Activated T-helper 17 cell treated with anti-CD3 and anti-CD28 coated beads, Interleukin-2, amount 50 U/mL, for 72 hours (primary cell): ENCODE results near the gene VWA8. TPM values are rescaled to one million over a fixed set of nuclear protein-coding genes. Genes with fewer than 3 reads are reported as not detected.
"Not testable (repeated sequence)": the region's sequence is repeated elsewhere in the genome, so short reads cannot be mapped to it uniquely, and the experiment has no call there.

ENCODE experiments used
- ATAC-seq: fragments of 150-1000 bp; cut with Tn5 transposase; replicated peaks from 2 replicates; pipeline ENCODE4 v1.10.0; 2021; ENCODE audit warnings: mild to moderate bottlenecking, moderate library complexity
- H3K27ac Mint-ChIP-seq: one replicate; pipeline ENCODE4 v1.8.0; 2022; ENCODE audit warnings: mixed read lengths
- H3K27me3 Mint-ChIP-seq: one replicate; pipeline ENCODE4 v1.8.0; 2022; ENCODE audit warnings: mixed read lengths
- H3K36me3 Mint-ChIP-seq: one replicate; pipeline ENCODE4 v1.8.0; 2022; ENCODE audit warnings: low read depth, mild to moderate bottlenecking, mixed read lengths
- H3K4me1 Mint-ChIP-seq: one replicate; pipeline ENCODE4 v1.8.0; 2022; ENCODE audit warnings: mixed read lengths
- H3K4me3 Mint-ChIP-seq: one replicate; pipeline ENCODE4 v1.8.0; 2022; ENCODE audit warnings: mild to moderate bottlenecking, mixed read lengths
- H3K9me3 Mint-ChIP-seq: one replicate; pipeline ENCODE4 v1.8.0; 2022; ENCODE audit warnings: mixed read lengths
- total RNA-seq, 2 donors: library from RNA; stranded (reverse); gene quantifications; one replicate each; pipeline ENCODE4 v1.2.3, GENCODE V29; 2022

VWA8 gene
- total RNA-seq, 2 donors from 2014 or later = 7.4 to 11.2 TPM

GRCh38 chr13:41652735-41653361, 308.1 kb downstream of the VWA8 start:
- no peaks in the 10 kb centered on the region for H3K36me3 Mint-ChIP-seq
- no peak for ATAC-seq
- H3K27me3 Mint-ChIP-seq = no peaks in the 10 kb centered on the region
- H3K4me1 Mint-ChIP-seq = no peaks in the 10 kb centered on the region
- no peak overlapping the region for H3K27ac Mint-ChIP-seq
- no peaks in the 10 kb centered on the region for H3K9me3 Mint-ChIP-seq
- H3K4me3 Mint-ChIP-seq = no peak overlapping the region

DNA sequence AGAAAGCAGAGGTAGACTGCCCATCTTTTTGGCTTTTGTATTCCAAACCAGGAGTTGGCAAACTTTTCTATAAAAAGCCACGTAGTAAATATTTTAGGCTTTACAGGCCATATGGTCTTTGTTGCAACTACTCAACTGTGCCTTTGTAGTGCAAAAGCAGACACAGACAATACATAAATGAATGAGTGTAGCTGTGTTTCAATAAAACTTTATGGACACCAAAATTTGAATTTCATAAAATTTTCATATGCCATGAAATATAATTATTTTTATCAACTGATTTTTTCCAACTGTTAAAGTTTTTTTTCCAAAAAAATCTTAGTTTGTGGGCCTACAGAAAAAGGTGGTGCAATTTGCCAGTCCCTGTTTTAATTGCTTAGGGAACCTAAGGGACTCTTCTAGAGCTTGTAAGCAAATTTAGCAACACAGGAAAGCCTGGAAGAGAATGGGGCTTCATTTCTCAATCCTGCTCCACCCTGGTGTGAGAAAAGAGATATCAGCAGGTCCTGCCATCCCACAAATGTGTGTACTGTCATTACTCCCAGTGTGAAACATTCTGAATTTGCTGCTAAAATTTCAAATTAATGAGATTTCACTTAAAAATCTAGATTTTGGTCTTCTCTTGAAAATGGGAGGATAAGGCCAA, 309.4 kb downstream of the VWA8 start:
- Mint-ChIP-seq H3K4me1 (no peaks in the 10 kb centered on the region), H3K4me3 (no peak overlapping the region), H3K9me3 (no peaks in the 10 kb centered on the region), H3K27me3 (no peaks in the 10 kb centered on the region), H3K27ac (no peak overlapping the region), H3K36me3 (no peaks in the 10 kb centered on the region)
- ATAC-seq = no peak

GRCh38 chr13:41650706-41651105, 310.2 kb downstream of the VWA8 start:
- H3K36me3 Mint-ChIP-seq = no peaks in the 10 kb centered on the region
- H3K4me1 Mint-ChIP-seq = no peaks in the 10 kb centered on the region
- no peak overlapping the region for H3K4me3 Mint-ChIP-seq
- H3K27me3 Mint-ChIP-seq = no peaks in the 10 kb centered on the region
- no peak overlapping the region for H3K27ac Mint-ChIP-seq
- H3K9me3 Mint-ChIP-seq = no peaks in the 10 kb centered on the region
- no peak for ATAC-seq

DNA sequence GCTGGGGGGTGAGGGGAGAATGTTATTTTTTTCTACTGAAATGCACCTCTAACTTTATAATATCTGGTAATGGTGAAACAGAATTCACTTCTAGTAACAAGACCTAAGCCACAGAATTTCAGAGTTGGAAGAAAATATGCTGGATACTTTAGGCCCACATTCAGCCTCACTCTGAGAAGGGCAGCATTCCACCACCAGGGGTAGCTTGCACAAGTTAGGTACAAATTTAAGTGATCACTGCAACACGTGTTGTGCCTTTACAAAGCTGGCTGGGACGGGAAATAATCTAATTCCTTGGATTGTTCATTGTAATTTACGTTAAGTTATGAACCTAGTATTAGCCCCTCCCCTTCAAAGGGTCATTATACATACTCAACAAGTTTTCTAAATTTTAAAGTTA, 311.2 kb downstream of the VWA8 start:
- no peak for ATAC-seq
- H3K4me1 Mint-ChIP-seq = no peaks in the 10 kb centered on the region
- H3K4me3 Mint-ChIP-seq = no peak overlapping the region
- H3K36me3 Mint-ChIP-seq = no peaks in the 10 kb centered on the region
- no peaks in the 10 kb centered on the region for H3K27me3 Mint-ChIP-seq
- no peak overlapping the region for H3K27ac Mint-ChIP-seq
- H3K9me3 Mint-ChIP-seq = no peaks in the 10 kb centered on the region

DNA sequence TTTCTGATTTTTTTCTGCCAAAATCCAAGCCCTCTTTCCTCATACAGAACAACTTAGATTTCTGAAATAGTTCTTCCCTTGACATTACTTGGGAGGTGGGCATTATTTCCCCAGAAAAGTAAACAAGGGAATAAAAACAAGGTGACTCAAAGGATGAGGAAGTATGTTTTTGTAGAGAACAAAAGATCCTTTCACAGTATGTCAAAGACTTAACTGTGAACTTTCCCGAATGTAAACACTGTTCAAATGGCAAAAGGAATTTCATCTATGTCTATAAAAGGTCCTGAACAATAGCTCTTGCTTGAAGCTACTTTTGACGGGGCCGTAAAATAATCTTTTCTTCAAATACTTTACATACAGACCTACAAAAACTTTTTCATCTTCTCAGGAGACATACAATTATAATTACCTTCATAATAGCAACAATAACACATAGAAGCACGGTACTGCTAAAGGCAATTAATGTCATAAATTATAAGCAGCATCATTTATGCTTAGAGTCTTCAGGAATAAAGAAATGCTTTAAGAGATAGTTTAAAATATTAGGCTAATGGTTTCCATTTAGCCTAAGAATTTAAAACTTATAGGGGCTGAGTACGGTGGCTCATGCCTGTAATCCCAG, 312.5 kb downstream of the VWA8 start:
- Mint-ChIP-seq H3K9me3 (no peaks in the 10 kb centered on the region), H3K27ac (no peak overlapping the region), H3K4me1 (no peaks in the 10 kb centered on the region), H3K27me3 (no peaks in the 10 kb centered on the region), H3K4me3 (no peak overlapping the region), H3K36me3 (no peaks in the 10 kb centered on the region)
- ATAC-seq = no peak

DNA sequence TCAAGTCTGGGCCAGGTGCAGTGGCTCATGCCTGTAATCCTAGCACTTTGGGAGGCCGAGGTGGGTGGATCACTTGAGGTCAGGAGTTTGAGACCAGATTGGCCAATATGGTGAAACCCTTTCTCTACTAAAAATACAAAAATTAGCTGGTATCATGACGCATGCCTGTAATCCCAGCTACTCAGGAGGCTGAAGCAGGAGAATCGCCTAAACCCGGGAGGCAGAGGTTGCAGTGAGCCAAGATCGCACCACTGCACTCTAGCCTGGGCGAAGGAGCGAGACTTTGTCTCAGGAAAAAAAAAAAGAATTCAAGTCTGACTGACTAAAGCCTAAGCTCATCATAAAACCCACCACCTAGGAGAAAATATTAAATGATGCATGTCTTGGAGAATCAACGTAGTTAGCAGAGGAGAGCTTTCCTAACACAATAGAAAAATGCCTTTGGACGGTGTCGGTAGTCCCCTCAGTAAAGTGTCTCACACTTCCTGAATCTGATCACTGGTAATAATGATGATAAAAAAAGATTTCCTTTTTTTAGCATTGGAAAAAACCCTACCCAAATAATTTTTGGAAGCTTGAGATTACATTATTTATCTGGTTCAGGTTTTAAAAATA, 313.1 kb downstream of the VWA8 start:
- H3K36me3 Mint-ChIP-seq, H3K27ac Mint-ChIP-seq, ATAC-seq, H3K9me3 Mint-ChIP-seq, H3K27me3 Mint-ChIP-seq, H3K4me1 Mint-ChIP-seq, H3K4me3 Mint-ChIP-seq: not testable (repeated sequence)

GRCh38 chr13:41645331-41645730, 315.6 kb downstream of the VWA8 start:
- Mint-ChIP-seq H3K4me1 (no peaks in the 10 kb centered on the region), H3K36me3 (no peaks in the 10 kb centered on the region), H3K9me3 (no peaks in the 10 kb centered on the region), H3K4me3 (no peak overlapping the region), H3K27ac (no peak overlapping the region), H3K27me3 (no peaks in the 10 kb centered on the region)
- no peak for ATAC-seq

- Mint-ChIP-seq H3K4me3 (no peak overlapping the region), H3K27ac (no peak overlapping the region), H3K27me3 (no peaks in the 10 kb centered on the region), H3K4me1 (peaks cover 4% of the 10 kb centered on the region), H3K9me3 (no peaks in the 10 kb centered on the region), H3K36me3 (no peaks in the 10 kb centered on the region)
- no peak for ATAC-seq
These were observed 316.2 kb downstream of the VWA8 start for GRCh38 chr13:41644742-41645141.

DNA sequence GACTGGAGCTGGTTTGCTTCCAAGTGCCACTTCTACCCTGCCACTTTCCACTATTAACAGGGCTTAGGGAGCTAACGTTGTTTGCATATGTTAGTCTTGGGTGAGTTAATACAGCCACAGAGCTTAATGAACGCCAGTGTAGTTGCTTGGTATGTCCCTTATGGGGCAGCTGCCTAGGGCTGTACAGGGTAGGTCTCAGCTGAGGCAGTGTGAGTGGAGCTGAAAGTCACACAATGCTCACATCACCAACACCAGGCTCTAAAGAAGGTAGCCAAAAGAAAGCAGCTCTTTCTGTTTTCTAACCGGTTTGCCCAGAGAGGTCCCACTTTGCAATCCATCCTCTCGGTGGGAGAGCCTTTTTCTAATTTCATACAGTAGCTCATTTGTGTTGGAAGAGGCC, 317.4 kb downstream of the VWA8 start:
- H3K27ac Mint-ChIP-seq = no peak overlapping the region
- no peak for ATAC-seq
- peaks cover 8% of the 10 kb centered on the region for H3K36me3 Mint-ChIP-seq
- H3K9me3 Mint-ChIP-seq = no peaks in the 10 kb centered on the region
- H3K4me3 Mint-ChIP-seq = no peak overlapping the region
- no peaks in the 10 kb centered on the region for H3K27me3 Mint-ChIP-seq
- peaks cover 4% of the 10 kb centered on the region for H3K4me1 Mint-ChIP-seq

- Mint-ChIP-seq H3K9me3 (no peaks in the 10 kb centered on the region), H3K36me3 (peaks cover 14% of the 10 kb centered on the region), H3K4me1 (peaks cover 4% of the 10 kb centered on the region), H3K27ac (no peak overlapping the region), H3K4me3 (no peak overlapping the region), H3K27me3 (no peaks in the 10 kb centered on the region)
- ATAC-seq = no peak
These were observed 318.9 kb downstream of the VWA8 start for GRCh38 chr13:41641961-41642360.

DNA sequence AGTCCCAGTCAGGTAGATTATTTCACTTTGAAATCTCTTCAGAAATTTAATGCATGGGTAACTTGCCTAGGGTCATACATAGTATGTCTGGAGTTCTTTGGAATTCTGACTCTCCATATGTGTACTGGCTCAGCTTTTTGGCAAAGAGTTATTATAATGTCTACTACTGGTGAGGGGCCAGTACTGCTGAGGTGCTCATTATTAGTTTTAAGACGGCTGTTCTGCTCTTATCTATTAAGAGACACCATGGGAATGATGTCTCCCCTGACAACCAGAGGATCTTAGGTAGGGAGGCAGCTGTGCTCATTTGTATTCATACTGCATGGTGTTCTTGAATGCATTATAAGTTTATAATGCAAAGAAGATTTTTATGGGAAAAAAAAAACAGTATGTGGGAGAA, 319.5 kb downstream of the VWA8 start:
- no peak overlapping the region for H3K27ac Mint-ChIP-seq
- ATAC-seq = no peak

DNA sequence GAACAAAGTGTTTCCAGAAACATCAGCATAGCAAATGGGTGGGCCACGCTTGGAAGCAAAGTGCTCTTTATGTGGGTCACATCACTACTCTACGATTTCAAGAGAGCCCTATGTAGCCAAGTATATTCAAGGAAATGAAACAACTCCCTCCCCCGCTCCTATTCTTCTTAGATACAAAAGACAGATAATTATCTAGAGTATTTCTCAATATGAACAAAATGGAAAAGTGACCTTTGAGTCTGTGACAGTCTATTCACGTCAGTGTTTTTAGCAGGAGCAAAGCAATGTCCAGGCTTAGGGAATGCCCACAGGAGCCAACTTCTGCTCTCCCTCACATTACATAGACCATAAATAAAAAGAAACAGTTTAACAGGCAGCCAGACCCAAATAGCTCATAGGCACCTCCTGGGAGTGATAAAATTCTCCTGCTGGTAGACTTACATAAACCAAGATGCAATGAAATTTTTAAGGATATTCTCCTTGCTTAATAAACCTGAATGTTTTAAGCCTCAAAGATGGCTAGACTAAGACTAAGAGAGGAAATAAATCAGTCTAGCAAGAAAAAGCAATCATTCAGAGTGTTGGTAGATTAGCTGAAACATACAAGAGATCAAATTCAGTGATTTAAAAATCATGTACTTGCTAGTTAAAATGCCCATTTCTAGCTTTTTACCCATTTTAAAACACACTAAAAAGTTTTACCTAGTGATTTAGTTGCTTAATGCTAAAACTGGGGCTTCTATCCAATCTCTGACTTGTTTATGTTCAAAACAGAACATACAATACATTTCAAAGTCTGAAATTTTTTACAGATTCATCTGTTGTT, 320.7 kb downstream of the VWA8 start:
- Mint-ChIP-seq H3K36me3 (peaks cover 14% of the 10 kb centered on the region), H3K4me1 (peaks cover 4% of the 10 kb centered on the region), H3K27ac (no peak overlapping the region), H3K9me3 (no peaks in the 10 kb centered on the region), H3K4me3 (no peak overlapping the region), H3K27me3 (no peaks in the 10 kb centered on the region)
- no peak for ATAC-seq

More for the DNA sequence above, 319.5 kb downstream of the VWA8 start:
- Mint-ChIP-seq H3K36me3 (peaks cover 14% of the 10 kb centered on the region), H3K9me3 (no peaks in the 10 kb centered on the region), H3K4me1 (peaks cover 4% of the 10 kb centered on the region), H3K4me3 (no peak overlapping the region), H3K27me3 (no peaks in the 10 kb centered on the region)

- Mint-ChIP-seq H3K36me3 (peaks cover 14% of the 10 kb centered on the region), H3K9me3 (no peaks in the 10 kb centered on the region), H3K4me1 (peaks cover 4% of the 10 kb centered on the region), H3K27me3 (no peaks in the 10 kb centered on the region), H3K4me3 (no peak overlapping the region), H3K27ac (no peak overlapping the region)
- no peak for ATAC-seq
These were observed 321.5 kb downstream of the VWA8 start for GRCh38 chr13:41639237-41639904.

GRCh38 chr13:41637586-41637985, 323.3 kb downstream of the VWA8 start:
- Mint-ChIP-seq H3K9me3 (no peaks in the 10 kb centered on the region), H3K27me3 (no peaks in the 10 kb centered on the region), H3K4me3 (no peak overlapping the region)

More at GRCh38 chr13:41637586-41637985, 323.3 kb downstream of the VWA8 start:
- Mint-ChIP-seq H3K36me3 (peaks cover 14% of the 10 kb centered on the region), H3K27ac (no peak overlapping the region), H3K4me1 (peaks cover 4% of the 10 kb centered on the region)
- ATAC-seq = no peak
